SK-N-SH treated with all-trans-retinoic acid at 6 μM for 48 hours (cell line): ENCODE measurements around the gene CNTROB.

ENCODE experiments used
- GLIS3 ChIP-seq: fragments of 250-450 bp; sonication (Bioruptor Pico); IDR thresholded peaks from 2 replicates; pipeline ENCODE4 v1.5.0; 2020; ENCODE audit warnings: mild to moderate bottlenecking, moderate library complexity
- RARB ChIP-seq: fragments of 250-450 bp; sonication (Bioruptor Pico); IDR thresholded peaks from 2 replicates; pipeline ENCODE4 v1.8.0; 2021; ENCODE audit warnings: mild to moderate bottlenecking, moderate library complexity
- TOX ChIP-seq: fragments of 250-450 bp; sonication (Bioruptor Pico); IDR thresholded peaks from 2 replicates; pipeline ENCODE4 v1.8.0; 2021; ENCODE audit warnings: mild to moderate bottlenecking, moderate library complexity, borderline replicate concordance
- ZFP3 ChIP-seq: fragments of 250-450 bp; sonication (Bioruptor Pico); IDR thresholded peaks from 2 replicates; pipeline ENCODE4 v1.5.0; 2020; ENCODE audit warnings: mild to moderate bottlenecking, moderate library complexity

- no peak for TF ChIP-seq RARB
- TF ChIP-seq ZFP3 (CRISPR knock-in tag): no peak
- TF ChIP-seq GLIS3 (CRISPR knock-in tag): no peak
- TF ChIP-seq TOX: no peak
Measured at GRCh38 chr17:7935859-7936258, 3.9 kb downstream of the CNTROB start.
